ENCODE data around the gene ASTN2.

The ASTN2 gene

DNA sequence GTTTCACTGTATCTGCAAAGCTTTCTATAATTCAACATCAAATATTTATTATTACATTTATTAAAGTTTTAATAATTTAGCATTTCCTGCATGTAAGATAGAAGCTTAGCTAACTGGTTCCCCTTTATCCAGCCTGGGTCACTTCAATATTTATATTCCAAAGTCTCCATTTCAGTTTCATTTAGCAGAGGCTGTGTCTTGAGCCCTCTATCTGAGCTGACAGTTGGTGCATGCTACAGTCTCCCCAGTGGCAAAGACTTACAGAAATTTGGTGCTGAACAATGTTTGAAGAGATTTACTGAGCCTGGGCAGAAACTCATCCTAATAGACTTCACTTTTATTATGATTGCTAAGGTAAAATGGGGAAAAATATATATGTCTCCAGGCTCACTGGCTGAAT is 448.7 kb downstream of the ASTN2 start:
- DNase-seq (ENCODE audit: low read depth in 2 of 2) = no peak

GRCh38 chr9:116964258-116964657 is 450.6 kb downstream of the ASTN2 start:
- DNase-seq (ENCODE audit: low read depth in 2 of 2) = no peak

GRCh38 chr9:116959809-116960208 is 455.0 kb downstream of the ASTN2 start:
- no peak for DNase-seq (ENCODE audit: low read depth in 2 of 2)

- no peak for DNase-seq (ENCODE audit: low read depth in 2 of 2)
Measured at GRCh38 chr9:116958881-116959280, 456.0 kb downstream of the ASTN2 start.

DNA sequence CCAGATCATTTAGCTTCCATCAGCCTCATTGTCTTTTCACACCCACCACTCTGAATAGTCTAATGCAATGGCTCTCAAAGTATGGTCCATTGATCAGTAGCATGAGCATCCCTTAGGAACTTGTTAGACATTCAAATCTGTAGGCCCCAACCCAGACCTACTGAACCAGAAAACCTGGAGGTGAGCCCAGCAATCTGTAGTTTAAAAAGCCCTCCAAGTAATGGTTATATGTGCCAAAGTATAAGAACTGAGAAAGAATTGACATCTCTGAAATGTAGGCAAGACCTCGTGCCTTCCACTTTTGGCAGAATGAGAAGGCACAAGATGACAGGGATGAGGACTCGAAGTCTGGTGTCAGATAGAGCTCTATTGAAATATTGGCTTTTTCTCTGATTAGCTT is 460.1 kb downstream of the ASTN2 start:
- no peak for DNase-seq (ENCODE audit: low read depth in 2 of 2)

DNA sequence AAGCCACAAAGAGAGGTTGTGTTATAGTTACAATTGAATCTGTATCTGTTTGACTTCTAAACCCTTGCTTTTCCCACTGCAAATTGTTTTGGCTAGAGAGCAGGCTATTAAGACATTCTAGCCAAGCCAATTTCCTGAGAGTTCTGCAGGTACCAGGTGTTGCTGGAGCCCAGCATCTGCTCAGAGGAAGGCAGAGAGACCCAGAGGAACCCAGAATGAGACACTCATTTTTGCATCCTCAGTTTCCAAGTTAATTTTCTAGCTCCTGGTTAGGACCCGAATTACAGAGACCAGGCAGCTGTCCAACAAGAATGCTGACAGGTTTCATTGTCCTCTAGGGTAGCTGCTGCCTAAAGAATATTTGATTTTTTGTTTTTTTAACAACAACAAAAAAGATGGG is 461.6 kb downstream of the ASTN2 start:
- no peak for DNase-seq (ENCODE audit: low read depth in 2 of 2)

DNA sequence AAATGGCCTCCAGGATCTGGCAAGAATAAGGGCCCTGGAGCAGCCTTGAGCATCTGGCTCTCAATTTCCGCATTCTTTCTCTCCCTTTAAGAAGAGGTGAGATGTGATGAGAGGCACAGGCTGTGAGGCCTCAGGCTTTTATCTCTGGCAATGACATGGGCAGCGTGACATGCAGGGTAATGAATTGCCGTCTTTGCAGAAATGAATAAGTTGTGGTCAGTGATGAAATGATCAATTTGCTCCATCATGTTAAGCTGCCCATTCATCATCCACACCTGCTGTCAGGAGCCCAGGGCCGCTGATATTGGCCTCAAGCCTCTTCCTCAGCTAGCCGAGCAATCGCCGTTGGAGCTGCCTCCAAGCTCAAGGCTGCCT is 462.4 kb downstream of the ASTN2 start:
- no peak for DNase-seq (ENCODE audit: low read depth in 2 of 2)

DNA sequence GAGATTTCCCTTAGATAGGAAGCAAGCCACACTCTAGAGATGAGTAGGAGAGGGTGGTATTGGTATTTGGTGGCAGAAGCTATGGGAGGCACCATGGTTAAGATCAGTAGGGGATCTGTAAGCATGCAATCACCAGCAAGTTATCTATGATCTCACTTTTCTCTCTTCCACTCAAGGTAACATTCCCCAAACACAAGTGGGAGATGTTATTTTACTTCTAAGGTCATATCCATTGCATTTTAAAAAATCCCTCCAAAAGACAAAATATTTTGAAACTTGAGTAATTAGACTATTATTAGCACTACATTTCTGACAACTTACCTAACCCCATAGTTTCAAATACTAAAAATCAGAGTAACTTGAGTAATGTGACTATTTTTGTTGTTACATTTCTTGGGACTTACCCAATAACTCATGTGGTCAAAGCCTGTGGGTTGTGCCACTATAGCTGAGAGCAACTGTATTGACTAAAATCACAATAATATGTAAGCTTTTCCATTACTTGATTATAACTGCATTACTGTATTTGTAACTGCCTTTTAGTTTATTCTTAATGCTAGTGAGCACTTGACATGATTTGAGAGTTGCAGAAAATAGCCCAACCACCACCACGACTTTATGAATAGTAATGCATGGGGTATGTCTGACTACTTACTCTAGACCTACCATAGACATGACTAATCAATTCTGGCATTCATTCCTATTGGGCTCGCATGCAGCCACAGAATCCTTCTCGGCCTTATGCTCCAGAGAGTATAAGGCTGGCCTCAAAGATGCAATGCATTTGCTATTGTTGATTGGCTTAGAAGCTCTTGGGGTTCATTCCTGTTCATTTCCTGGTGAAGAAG is 463.0 kb downstream of the ASTN2 start:
- DNase-seq (ENCODE audit: low read depth in 2 of 2) = no peak

- DNase-seq (ENCODE audit: low read depth in 2 of 2) = no peak
Measured at GRCh38 chr9:116945817-116946216, 469.0 kb downstream of the ASTN2 start.

DNA sequence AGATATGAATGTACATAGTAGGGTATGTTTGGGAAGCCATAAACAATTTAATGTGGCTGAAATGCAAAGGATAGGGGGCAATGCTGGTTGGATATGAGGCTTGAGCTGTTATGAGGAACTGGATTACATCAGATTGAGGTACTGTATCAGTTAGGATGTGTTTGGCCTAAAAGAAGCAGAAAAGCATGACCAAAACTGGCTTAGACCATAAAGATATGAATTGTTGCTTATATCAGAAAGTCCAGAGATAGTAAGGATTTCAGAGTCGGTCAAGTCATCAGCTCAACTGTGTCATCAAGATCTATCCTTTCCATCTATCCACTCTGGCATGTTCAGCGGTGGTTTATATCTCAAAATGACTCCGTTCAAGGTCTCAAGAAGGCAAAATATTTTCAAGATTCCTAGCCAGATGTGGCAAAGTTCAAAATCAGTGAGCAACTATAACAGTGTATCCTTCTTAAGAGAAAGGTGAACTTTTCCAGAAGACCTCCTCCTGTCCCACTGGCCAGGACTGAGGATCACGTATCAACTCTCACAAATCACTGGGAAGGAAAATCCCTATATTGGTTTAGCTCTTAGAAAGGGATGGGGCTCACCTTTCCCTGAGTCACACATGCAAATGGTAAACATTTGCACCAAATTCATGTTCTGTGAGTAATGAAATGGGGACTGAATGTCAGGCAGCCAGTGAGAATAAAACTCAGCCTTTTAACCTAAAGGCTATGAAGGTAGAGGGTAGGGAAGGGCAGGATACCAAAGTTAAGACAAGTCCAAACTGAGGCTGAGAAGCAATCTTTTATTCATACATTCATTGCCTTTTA is 469.9 kb downstream of the ASTN2 start:
- no peak for DNase-seq (ENCODE audit: low read depth in 2 of 2)

DNA sequence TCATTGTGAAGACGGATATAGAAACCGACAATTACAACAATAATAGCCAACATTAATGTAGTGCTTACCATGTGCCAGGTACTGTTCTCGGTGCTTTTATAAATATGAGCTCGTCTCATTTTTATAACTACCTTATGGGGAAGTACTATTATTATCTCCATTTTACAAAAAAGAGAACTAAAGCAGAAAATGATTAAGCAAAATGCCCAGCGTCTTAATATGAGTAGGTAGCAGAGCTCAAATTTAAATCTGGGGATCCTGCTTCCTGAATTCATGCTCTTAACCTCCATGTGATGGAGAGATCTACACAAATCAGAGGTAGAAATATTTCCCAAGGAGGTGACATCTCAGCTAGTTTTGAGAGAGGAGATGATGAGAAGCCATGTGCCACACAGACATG is 470.9 kb downstream of the ASTN2 start:
- no peak for DNase-seq (ENCODE audit: low read depth in 2 of 2)

DNA sequence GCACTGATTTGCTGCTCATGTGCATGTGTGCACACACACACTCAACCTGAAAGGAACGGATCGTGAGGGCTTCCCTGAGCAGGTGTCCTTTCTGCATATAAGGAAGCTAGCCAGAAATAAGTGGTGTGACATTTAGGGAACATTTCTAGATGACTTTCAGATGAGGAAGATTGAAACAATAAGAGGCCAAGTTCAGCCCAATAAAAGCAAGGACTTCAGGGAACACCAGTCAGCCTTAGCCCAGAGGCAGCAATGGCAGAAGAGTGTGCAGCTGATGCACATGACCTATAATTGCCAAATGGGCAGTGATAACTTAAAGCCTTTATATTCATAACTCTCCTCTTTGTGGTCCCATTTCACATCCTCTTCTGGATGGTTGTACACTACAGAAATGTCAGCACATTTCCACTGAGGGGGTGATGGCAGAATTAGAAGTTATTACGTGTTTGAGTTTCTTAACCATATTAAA is 472.2 kb downstream of the ASTN2 start:
- DNase-seq (ENCODE audit: low read depth in 2 of 2) = no peak

GRCh38 chr9:116941266-116941665 is 473.6 kb downstream of the ASTN2 start:
- no peak for DNase-seq (ENCODE audit: low read depth in 2 of 2)

- DNase-seq (ENCODE audit: low read depth in 2 of 2) = no peak
Measured at GRCh38 chr9:116940614-116941215, 474.1 kb downstream of the ASTN2 start.

DNA sequence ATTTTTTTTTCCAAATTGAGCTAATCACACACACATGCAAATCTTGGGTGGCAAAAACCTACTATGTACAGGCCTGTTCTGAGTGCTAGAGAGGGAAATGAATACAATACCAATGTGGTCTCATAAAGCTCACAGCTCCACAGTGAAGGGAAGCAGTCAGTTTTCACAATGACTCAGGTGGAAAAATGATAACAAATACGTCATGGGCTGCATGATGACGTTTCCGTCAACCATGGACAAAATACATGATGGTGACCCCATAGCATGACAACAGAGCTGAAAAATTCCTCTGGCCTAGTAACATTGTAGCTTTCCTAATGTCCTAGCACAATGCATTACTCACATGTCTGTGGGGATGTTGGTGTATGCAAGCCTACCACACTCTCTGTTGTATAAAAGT is 475.2 kb downstream of the ASTN2 start:
- DNase-seq (ENCODE audit: low read depth in 2 of 2) = no peak

DNA sequence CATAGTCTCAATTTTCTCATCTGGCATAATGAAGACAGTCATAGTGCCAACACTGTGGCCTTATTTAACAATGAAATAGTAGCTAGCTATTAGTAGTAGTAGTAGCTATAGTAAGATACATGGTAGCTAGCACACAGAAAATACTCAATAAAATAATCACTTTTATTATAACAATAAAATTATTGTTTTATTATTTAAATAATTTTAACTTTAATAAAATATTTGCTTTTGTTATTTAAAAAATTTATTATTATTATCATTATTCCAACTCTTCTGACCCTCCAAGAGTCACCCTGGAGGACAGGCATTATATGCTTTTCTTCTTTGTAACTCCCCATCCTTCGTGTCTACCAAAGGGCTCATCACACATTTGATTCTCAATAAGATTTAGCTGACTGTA is 475.7 kb downstream of the ASTN2 start:
- no peak for DNase-seq (ENCODE audit: low read depth in 2 of 2)

GRCh38 chr9:116937361-116937760 is 477.5 kb downstream of the ASTN2 start:
- DNase-seq (ENCODE audit: low read depth in 2 of 2) = no peak

- DNase-seq (ENCODE audit: low read depth in 2 of 2) = no peak
Measured at GRCh38 chr9:116935149-116935897, 479.5 kb downstream of the ASTN2 start.

- DNase-seq (ENCODE audit: low read depth in 2 of 2) = no peak
Measured at GRCh38 chr9:116934131-116934530, 480.7 kb downstream of the ASTN2 start.

GRCh38 chr9:116933251-116933650 is 481.6 kb downstream of the ASTN2 start:
- DNase-seq (ENCODE audit: low read depth in 2 of 2) = no peak

- DNase-seq (ENCODE audit: low read depth in 2 of 2) = no peak
Measured at GRCh38 chr9:116929621-116930020, 485.2 kb downstream of the ASTN2 start.

- DNase-seq (ENCODE audit: low read depth in 2 of 2) = no peak
Measured at GRCh38 chr9:116928884-116929283, 486.0 kb downstream of the ASTN2 start.
